ENCODE results near the gene TIGD6. TPM values are rescaled to one million over a fixed set of nuclear protein-coding genes. Genes with fewer than 3 reads are reported as not detected.

Gene TIGD6
- total and polyA plus RNA-seq, 12 donors, result 2.1 to 4.2 (median 2.8) TPM

GRCh38 chr5:150026682-150027172, 26.3 kb upstream of the TIGD6 start:
- no peaks in the 10 kb centered on the region for H3K9me3 ChIP-seq
- intact Hi-C loops (cut with DNase I), result loop anchor here in 2 of 10 donors (10.0 kb wide), 2 partner anchors 188 to 328 kb away; partner anchors contain the start of gene TCOF1 (in 1 of the 2)
- peak overlapping the region in 1 of 10 donors; percentile 36 for H3K27ac ChIP-seq
- peaks cover 0 to 97% (median 23%) of the 10 kb centered on the region in 9 donors for H3K36me3 ChIP-seq
- no peak overlapping the region for H3K4me3 ChIP-seq
- WGBS, 2 donors, result 82 to 90% methylated on average over 4 of the region's 4 CpGs
- H3K4me1 ChIP-seq, result peaks cover 5 to 43% (median 37%) of the 10 kb centered on the region in 9 donors
- no peaks in the 10 kb centered on the region for H3K27me3 ChIP-seq
- no peak for DNase-seq
- TF ChIP-seq, protein P1, sequence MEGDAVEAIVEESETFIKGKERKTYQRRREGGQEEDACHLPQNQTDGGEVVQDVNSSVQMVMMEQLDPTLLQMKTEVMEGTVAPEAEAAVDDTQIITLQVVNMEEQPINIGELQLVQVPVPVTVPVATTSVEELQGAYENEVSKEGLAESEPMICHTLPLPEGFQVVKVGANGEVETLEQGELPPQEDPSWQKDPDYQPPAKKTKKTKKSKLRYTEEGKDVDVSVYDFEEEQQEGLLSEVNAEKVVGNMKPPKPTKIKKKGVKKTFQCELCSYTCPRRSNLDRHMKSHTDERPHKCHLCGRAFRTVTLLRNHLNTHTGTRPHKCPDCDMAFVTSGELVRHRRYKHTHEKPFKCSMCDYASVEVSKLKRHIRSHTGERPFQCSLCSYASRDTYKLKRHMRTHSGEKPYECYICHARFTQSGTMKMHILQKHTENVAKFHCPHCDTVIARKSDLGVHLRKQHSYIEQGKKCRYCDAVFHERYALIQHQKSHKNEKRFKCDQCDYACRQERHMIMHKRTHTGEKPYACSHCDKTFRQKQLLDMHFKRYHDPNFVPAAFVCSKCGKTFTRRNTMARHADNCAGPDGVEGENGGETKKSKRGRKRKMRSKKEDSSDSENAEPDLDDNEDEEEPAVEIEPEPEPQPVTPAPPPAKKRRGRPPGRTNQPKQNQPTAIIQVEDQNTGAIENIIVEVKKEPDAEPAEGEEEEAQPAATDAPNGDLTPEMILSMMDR (IDR thresholded peaks at IDR 0.05), result no peak
- no peak for ATAC-seq

- H3K27me3 ChIP-seq, result no peaks in the 10 kb centered on the region
- DNase-seq (no peak), ATAC-seq (peak; percentile 20 to 76 (median 61))
- 25 to 32% methylated on average over 9 of the region's 9 CpGs for WGBS, 2 donors
- peaks cover 5 to 60% (median 53%) of the 10 kb centered on the region in 9 donors for H3K4me1 ChIP-seq
- TF ChIP-seq, protein P1 (IDR thresholded peaks at IDR 0.05), result peak in 6 of 9 donors; percentile 14 to 60 (median 40)
- no peak overlapping the region for H3K4me3 ChIP-seq
- peak overlapping the region in 9 of 10 donors; percentile 4 to 83 (median 70) for H3K27ac ChIP-seq
- H3K36me3 ChIP-seq, result peaks cover 0 to 97% (median 22%) of the 10 kb centered on the region in 9 donors
- intact Hi-C loops (cut with DNase I), result loop anchor here in 3 of 10 donors (5.0 to 10.0 kb wide), 3 partner anchors 190 to 330 kb away; partner anchors contain the start of gene TCOF1 (in 1 of the 3)
- H3K9me3 ChIP-seq, result no peaks in the 10 kb centered on the region
These were observed 24.0 kb upstream of the TIGD6 start for GRCh38 chr5:150024346-150024984.

DNA sequence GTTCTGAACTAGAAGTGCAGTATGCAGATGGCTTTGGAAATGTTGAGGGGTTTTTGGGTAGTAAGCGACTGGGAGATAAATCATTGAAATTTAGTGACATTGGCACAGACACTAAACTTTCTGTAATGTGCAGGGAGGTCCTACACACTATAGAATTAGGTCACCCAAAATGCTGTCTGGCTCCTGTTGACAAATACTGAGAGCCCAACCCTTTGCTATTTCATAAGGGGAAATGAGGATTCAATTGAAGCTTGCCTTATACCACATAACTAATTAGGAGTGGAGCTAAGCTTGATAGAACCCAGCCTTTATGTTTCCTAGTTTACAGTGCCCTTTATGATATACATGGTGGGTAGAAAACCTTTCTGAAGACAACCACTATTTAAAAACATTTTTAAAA, 22.7 kb upstream of the TIGD6 start:
- Histone ChIP-seq H3K4me1 (peaks cover 5 to 62% (median 53%) of the 10 kb centered on the region in 9 donors), H3K9me3 (no peaks in the 10 kb centered on the region), H3K4me3 (no peak overlapping the region), H3K36me3 (peaks cover 0 to 100% (median 36%) of the 10 kb centered on the region in 9 donors), H3K27ac (peak overlapping the region in 9 of 10 donors; percentile 34 to 83 (median 70)), H3K27me3 (no peaks in the 10 kb centered on the region)
- TF ChIP-seq, protein P1 (IDR thresholded peaks at IDR 0.05), result no peak
- WGBS, 2 donors, result 91 to 96% methylated on average over 1 of the region's 1 CpG
- no peak for ATAC-seq
- intact Hi-C loops (cut with DNase I), result loop anchor here in 3 of 10 donors (5.0 to 10.0 kb wide), 3 partner anchors 192 to 332 kb away; partner anchors contain the start of gene TCOF1 (in 1 of the 3)
- DNase-seq, result no peak

- TF ChIP-seq, protein P1 (IDR thresholded peaks at IDR 0.05), result no peak
- no peak for DNase-seq
- peak in 3 of 8 donors; percentile 23 to 36 (median 29) for ATAC-seq
- peak overlapping the region in 9 of 10 donors; percentile 64 to 83 (median 70) for H3K27ac ChIP-seq
- H3K4me3 ChIP-seq, result peak overlapping the region in 1 of 10 donors; percentile 30
- intact Hi-C loops (cut with DNase I), result loop anchor here in 3 of 10 donors (5.0 to 10.0 kb wide), 3 partner anchors 192 to 332 kb away; partner anchors contain the start of gene TCOF1 (in 1 of the 3)
- no peaks in the 10 kb centered on the region for H3K27me3 ChIP-seq
- H3K36me3 ChIP-seq, result peaks cover 0 to 100% (median 37%) of the 10 kb centered on the region in 9 donors
- H3K9me3 ChIP-seq, result no peaks in the 10 kb centered on the region
- H3K4me1 ChIP-seq, result peaks cover 5 to 62% (median 53%) of the 10 kb centered on the region in 9 donors
- WGBS, 2 donors, result 58 to 59% methylated on average over 2 of the region's 2 CpGs
These were observed 22.2 kb upstream of the TIGD6 start for GRCh38 chr5:150022681-150023080.

All from heart right ventricle (tissue), 16 donors.